ENCODE results near the gene SCUBE2.

- TF ChIP-seq GATA2 (IDR thresholded peaks at IDR 0.05; ENCODE audit: low read depth, low read length) (no peak), GATA3 (IDR thresholded peaks at IDR 0.05; ENCODE audit: low read depth, low read length) (no peak)
These were observed 119.5 kb downstream of the SCUBE2 start for GRCh38 chr11:8971924-8972316.

Measured in SH-SY5Y (cell line).